8988T (cell line): ENCODE measurements around the gene IQSEC3.
"Not testable (repeated sequence)": the region's sequence is repeated elsewhere in the genome, so short reads cannot be mapped to it uniquely, and the experiment has no call there.

Source experiments
- DNase-seq: peaks from one replicate; pipeline ENCODE4 v3.0.0; 2011

IQSEC3 gene

DNA sequence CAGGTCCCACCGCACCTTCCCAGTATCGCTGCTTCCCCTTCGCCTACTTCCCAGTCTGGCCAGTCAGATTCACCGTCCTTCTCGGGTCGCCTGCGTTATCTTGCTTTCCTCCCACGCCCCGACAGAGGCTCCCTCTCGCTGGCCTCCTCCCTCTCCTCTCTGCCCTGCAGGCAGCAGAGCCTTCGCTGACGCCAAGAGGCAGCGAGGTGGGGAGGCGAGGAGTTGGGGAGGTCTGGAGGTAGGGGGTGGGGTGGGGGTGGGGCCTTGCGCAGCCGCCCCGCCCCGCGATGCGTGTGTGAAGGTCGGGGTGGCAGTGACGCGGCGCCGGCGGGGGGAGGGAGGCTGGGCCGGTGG, at the start of gene IQSEC3:
Gene IQSEC3, plus strand, starts transcription at position 340 of the 354 bp plus-strand sequence. CDS start 116 bp downstream, outside the sequence.
- DNase-seq = not testable (repeated sequence)

- DNase-seq = not testable (repeated sequence)
These were observed 48.9 kb upstream of the IQSEC3 start for GRCh38 chr12:17370-18340.

GRCh38 chr12:18821-19567, 47.6 kb upstream of the IQSEC3 start:
- not testable (repeated sequence) for DNase-seq

DNA sequence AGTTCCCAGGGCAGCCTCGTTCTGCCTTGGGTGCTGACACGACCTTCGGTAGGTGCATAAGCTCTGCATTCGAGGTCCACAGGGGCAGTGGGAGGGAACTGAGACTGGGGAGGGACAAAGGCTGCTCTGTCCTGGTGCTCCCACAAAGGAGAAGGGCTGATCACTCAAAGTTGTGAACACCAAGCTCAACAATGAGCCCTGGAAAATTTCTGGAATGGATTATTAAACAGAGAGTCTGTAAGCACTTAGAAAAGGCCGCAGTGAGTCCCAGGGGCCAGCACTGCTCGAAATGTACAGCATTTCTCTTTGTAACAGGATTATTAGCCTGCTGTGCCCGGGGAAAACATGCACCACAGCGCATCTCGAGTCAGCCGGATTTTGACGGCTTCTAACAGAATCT, 46.7 kb upstream of the IQSEC3 start:
- not testable (repeated sequence) for DNase-seq

DNA sequence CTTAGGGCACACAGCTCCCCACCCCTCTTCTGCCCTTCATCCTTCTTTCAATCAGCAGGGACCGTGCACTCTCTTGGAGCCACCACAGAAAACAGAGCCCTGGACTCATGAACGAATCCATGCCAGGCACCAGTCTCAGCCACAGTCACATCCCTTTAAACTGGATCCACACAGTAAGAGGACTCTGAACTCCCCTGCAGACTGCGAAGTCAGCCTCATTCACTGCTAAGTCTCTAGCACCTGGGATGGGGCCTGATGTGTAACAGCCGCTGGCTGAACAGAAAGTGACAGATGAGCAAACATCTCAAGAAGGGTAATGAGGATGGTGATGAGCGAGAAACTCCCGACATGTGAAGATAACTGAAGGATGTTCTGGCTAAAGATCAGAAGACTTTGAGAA, 45.8 kb upstream of the IQSEC3 start:
- peak; percentile 7 for DNase-seq

- DNase-seq = peak; percentile 9
These were observed 45.0 kb upstream of the IQSEC3 start for GRCh38 chr12:21301-22189.

DNA sequence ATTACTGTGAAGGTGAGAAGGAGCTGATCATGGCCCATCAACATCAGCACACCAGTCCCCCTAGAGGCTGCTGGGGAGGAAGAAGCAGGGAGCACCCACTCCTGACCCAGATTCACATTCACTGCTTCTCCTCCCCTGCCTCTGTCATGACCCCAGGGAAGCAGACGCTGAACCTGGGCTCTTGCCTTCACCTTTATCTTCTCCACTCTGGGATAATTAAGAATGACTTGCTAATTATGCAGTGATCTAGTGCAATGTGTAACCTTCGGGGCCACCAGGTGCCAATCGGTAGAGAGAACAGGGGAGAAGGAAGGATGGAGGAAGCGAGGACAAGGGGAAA, 44.4 kb upstream of the IQSEC3 start:
- DNase-seq = peak; percentile 36

GRCh38 chr12:22530-23201, 43.9 kb upstream of the IQSEC3 start:
- no peak for DNase-seq

GRCh38 chr12:27904-28303, 38.7 kb upstream of the IQSEC3 start:
- DNase-seq = not testable (repeated sequence)

GRCh38 chr12:38775-39174, 27.8 kb upstream of the IQSEC3 start:
- not testable (repeated sequence) for DNase-seq

- DNase-seq = not testable (repeated sequence)
These were observed 26.9 kb upstream of the IQSEC3 start for GRCh38 chr12:39555-40265.

DNA sequence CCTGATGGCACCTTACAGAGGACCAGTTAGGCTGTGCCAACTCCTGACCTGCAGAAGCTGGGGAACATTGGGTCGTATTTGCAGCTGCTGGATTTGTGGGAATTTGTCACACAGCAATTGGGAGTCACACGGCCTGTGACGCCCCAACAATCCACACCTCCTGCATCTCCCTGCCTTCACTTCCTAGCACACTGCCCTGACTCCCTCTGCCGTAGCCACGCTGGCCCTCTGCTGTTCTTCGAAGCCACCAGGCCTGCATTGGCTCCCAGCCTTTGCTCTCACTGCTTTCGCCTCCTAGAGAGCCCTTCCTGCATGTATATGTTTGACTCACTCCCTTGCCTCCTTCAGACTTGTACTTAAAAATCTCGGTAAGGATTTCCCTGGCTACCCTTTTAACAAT, 22.2 kb upstream of the IQSEC3 start:
- not testable (repeated sequence) for DNase-seq

DNA sequence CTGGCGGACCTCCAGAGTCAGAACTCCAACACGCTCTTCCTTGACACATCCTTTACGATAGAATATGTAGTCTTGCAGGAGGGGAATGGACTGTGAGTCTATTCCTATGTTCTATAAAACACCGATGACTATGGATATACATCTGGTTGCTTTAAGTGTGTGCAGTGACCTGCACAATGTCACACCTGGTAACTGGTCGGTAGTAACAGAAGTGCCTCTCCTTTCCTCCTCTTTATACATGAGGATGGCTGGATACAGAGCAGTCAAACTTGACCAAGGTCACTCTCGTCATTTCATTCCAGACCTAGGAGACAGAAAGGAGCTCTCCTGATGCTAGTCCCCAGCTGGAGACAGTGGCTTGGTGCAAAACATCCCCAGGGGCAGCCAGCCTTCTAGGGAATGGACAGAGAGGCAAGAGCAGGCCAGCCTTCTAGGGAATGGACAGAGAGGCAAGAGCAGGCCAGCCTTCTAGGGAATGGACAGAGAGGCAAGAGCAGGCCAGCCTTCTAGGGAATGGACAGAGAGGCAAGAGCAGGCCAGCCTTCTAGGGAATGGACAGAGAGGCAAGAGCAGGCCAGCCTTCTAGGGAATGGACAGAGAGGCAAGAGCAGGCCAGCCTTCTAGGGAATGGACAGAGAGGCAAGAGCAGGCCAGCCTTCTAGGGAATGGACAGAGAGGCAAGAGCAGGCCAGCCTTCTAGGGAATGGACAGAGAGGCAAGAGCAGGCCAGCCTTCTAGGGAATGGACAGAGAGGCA, 21.2 kb upstream of the IQSEC3 start:
- DNase-seq = not testable (repeated sequence)

GRCh38 chr12:45991-46358, 20.6 kb upstream of the IQSEC3 start:
- DNase-seq = not testable (repeated sequence)

DNA sequence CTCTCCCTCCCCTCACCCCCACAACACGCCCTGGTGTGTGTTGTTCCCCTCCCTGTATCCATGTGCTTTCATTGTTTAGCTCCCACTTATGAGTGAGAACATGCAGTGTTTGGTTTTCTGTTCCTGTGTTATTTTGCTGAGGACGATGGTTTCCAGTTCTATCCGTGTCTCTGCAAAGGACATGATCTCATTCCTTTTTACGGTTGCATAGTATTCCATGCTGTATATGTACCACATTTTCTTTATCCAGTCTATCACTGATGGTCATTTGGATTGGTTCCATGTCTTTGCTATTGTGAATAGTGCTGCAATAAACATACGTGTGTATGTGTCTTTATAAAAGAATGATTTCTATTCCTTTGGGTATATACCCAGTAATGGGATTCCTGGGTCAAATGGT, 20.0 kb upstream of the IQSEC3 start:
- not testable (repeated sequence) for DNase-seq

- not testable (repeated sequence) for DNase-seq
These were observed 18.8 kb upstream of the IQSEC3 start for GRCh38 chr12:47699-48226.

GRCh38 chr12:49149-49548, 17.4 kb upstream of the IQSEC3 start:
- DNase-seq = not testable (repeated sequence)

DNA sequence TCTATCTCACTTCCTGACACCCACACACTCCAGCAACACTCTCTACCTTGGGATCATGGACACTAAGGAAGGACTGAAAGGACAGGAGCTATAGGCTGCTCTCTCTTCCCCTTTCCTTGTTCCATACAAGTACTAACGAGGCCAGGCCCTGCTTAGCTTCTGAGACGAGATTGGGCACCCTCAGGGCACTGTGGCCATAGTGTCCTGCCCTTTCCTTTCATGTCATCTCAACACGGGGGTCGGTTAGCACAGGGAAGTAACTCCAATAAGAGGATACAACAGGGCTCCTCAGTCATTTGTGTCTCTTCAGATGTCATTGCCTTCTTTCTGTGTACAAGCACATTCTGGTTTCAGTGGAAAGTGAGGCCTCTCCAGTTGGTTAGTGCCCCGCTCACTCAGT, 15.5 kb upstream of the IQSEC3 start:
- DNase-seq = not testable (repeated sequence)

- DNase-seq = not testable (repeated sequence)
These were observed 14.6 kb upstream of the IQSEC3 start for GRCh38 chr12:51962-52361.
